ENCODE measurements around the gene PPP1R37. TPM values are rescaled to one million over a fixed set of nuclear protein-coding genes. Genes with fewer than 3 reads are reported as not detected.
"Not testable (repeated sequence)": the region's sequence is repeated elsewhere in the genome, so short reads cannot be mapped to it uniquely, and the experiment has no call there.

The PPP1R37 gene
- total RNA-seq, 2 experiments from 2014 or later, result 13.3 to 15.3 TPM

GRCh38 chr19:45097450-45097775 is 4.4 kb downstream of the PPP1R37 start:
- H3K4me1 Mint-ChIP-seq, result peaks cover 68% of the 10 kb centered on the region
- H3K27me3 Mint-ChIP-seq, result no peaks in the 10 kb centered on the region
- H3K36me3 Mint-ChIP-seq, result peaks cover 15% of the 10 kb centered on the region
- H3K27ac Mint-ChIP-seq, result no peak overlapping the region
- no peak overlapping the region for H3K4me3 Mint-ChIP-seq
- H3K9me3 Mint-ChIP-seq, result no peaks in the 10 kb centered on the region
- no peak for DNase-seq

GRCh38 chr19:45097776-45098520 is 5.0 kb downstream of the PPP1R37 start:
- no peak overlapping the region for H3K27ac Mint-ChIP-seq

GRCh38 chr19:45098521-45099466 is 5.8 kb downstream of the PPP1R37 start:
- Mint-ChIP-seq H3K9me3 (no peaks in the 10 kb centered on the region), H3K4me3 (no peak overlapping the region), H3K4me1 (peaks cover 79% of the 10 kb centered on the region)

More at GRCh38 chr19:45097776-45098520, 5.0 kb downstream of the PPP1R37 start:
- Mint-ChIP-seq H3K4me1 (peaks cover 73% of the 10 kb centered on the region), H3K36me3 (peaks cover 12% of the 10 kb centered on the region), H3K4me3 (no peak overlapping the region), H3K27me3 (no peaks in the 10 kb centered on the region), H3K9me3 (no peaks in the 10 kb centered on the region)
- DNase-seq, result no peak

DNA sequence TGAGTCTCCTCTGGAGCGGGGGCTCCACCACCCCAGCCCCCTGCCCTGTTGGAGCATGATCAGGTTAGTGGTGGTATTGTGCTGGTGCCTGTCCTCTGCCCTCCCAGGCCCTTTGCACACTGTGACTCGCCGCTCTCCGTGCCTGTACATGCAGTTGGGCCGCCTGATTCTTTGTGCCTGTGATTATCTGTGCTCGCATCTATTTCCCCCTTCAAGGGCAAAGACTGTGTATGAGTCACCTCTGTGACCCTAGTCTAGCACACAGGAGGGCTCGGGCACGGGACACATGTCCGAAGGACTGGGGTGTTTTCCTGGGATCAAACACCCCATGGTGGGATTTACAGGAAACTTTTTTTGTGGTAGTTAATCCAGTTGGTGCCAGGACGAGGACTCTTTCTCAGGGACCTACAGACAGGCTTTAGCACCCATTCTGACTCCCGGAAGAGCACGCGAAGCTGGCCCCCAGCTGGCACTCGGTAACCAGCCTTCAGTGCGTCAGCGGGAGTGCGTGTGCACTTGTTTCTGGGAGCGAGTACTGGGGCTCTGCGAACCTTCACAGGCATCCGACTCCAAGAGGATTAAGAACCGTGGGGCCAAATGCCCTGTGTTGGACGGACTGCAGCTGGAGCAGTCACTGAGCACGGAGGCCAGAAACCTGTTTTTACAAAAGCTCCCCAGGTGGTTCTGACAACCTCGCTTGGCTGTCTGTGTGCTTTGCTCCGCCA is 6.7 kb downstream of the PPP1R37 start:
- Mint-ChIP-seq H3K27me3 (no peaks in the 10 kb centered on the region), H3K9me3 (no peaks in the 10 kb centered on the region), H3K4me1 (peaks cover 79% of the 10 kb centered on the region), H3K4me3 (no peak overlapping the region), H3K36me3 (peaks cover 5% of the 10 kb centered on the region), H3K27ac (no peak overlapping the region)
- DNase-seq, result no peak

More at GRCh38 chr19:45098521-45099466, 5.8 kb downstream of the PPP1R37 start:
- no peak for DNase-seq
- H3K36me3 Mint-ChIP-seq, result peaks cover 8% of the 10 kb centered on the region
- H3K27me3 Mint-ChIP-seq, result no peaks in the 10 kb centered on the region
- H3K27ac Mint-ChIP-seq, result peak overlapping the region; percentile 26

DNA sequence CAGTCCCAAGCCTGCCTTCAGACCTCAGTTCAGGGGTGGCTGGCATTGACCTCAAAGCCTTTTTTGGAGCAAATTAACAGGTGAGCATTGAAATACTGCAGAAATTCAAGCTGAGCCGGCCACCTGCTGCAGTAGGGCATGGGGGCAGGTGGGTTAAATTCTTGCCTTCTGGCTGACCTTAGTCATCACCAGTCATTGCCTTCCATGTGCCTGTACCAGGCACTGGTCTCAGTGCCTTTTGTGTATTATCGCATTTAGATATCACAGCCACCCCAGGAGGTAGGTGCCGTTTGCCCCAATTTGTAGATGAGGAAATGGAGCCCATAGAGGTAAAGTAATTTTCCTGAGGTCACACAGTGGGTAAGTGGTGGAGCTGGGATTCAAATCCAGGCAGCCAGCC is 7.2 kb downstream of the PPP1R37 start:
- Mint-ChIP-seq H3K9me3 (no peaks in the 10 kb centered on the region), H3K27ac (no peak overlapping the region), H3K4me1 (peaks cover 79% of the 10 kb centered on the region), H3K27me3 (no peaks in the 10 kb centered on the region), H3K4me3 (no peak overlapping the region), H3K36me3 (peaks cover 5% of the 10 kb centered on the region)
- no peak for DNase-seq

DNA sequence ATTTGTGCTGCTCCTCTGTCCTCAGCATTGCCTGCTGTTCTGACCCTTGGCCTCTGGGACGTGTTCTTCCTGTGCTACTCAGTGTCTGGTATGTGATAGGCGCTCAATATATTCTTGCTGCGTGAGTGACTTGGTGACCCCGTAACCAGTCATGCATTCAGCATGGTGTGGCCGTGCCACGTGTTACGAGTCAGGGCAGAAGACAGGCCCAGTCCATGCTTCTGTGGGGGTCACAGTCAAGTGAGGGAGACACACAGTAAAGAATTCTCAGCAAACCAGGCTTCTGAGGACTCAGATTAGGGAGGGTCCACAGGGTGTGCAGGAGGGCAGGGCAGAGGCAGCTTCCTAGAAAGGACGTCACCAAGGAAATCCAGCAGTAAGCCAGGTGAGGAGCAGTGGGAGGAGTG is 7.9 kb downstream of the PPP1R37 start:
- Mint-ChIP-seq H3K36me3 (peaks cover 5% of the 10 kb centered on the region), H3K4me3 (no peak overlapping the region), H3K27me3 (no peaks in the 10 kb centered on the region), H3K4me1 (peaks cover 81% of the 10 kb centered on the region), H3K9me3 (no peaks in the 10 kb centered on the region), H3K27ac (peak overlapping the region; percentile 49)
- DNase-seq, result no peak

- Mint-ChIP-seq H3K4me3 (no peak overlapping the region), H3K4me1 (peaks cover 72% of the 10 kb centered on the region), H3K9me3 (no peaks in the 10 kb centered on the region), H3K27me3 (no peaks in the 10 kb centered on the region), H3K36me3 (peaks cover 5% of the 10 kb centered on the region), H3K27ac (no peak overlapping the region)
- DNase-seq, result no peak
Observed at GRCh38 chr19:45101806-45102205, 8.8 kb downstream of the PPP1R37 start.

DNA sequence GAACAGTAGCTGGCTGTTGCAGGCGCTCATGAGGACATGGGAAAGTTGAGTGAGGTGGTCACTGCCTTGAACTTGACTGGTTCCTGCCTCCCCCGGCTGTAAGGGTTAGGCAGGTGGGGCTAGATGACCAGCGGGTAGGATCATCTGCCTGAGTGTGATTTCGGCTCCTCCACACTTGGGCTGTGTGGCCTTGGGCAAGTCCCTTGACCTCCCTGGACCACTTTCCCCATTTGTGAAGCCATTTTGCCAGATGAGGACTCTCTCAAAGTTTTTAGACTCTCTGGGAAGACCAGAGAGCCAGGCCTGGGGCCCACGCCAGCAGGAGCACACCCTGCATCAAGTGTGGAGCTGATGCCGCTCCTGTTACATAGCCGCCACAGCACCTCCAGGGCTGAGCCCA is 9.5 kb downstream of the PPP1R37 start:
- no peak overlapping the region for H3K4me3 Mint-ChIP-seq
- H3K36me3 Mint-ChIP-seq, result peaks cover 5% of the 10 kb centered on the region
- no peak for DNase-seq
- H3K4me1 Mint-ChIP-seq, result peaks cover 66% of the 10 kb centered on the region
- H3K27ac Mint-ChIP-seq, result no peak overlapping the region
- no peaks in the 10 kb centered on the region for H3K27me3 Mint-ChIP-seq
- H3K9me3 Mint-ChIP-seq, result no peaks in the 10 kb centered on the region

GRCh38 chr19:45103156-45103507 is 10.2 kb downstream of the PPP1R37 start:
- peaks cover 64% of the 10 kb centered on the region for H3K4me1 Mint-ChIP-seq
- H3K4me3 Mint-ChIP-seq, result peak overlapping the region; percentile 50
- H3K27ac Mint-ChIP-seq, result peak overlapping the region; percentile 58
- no peaks in the 10 kb centered on the region for H3K9me3 Mint-ChIP-seq
- no peaks in the 10 kb centered on the region for H3K27me3 Mint-ChIP-seq
- H3K36me3 Mint-ChIP-seq, result peaks cover 5% of the 10 kb centered on the region
- DNase-seq, result peak; percentile 54

DNA sequence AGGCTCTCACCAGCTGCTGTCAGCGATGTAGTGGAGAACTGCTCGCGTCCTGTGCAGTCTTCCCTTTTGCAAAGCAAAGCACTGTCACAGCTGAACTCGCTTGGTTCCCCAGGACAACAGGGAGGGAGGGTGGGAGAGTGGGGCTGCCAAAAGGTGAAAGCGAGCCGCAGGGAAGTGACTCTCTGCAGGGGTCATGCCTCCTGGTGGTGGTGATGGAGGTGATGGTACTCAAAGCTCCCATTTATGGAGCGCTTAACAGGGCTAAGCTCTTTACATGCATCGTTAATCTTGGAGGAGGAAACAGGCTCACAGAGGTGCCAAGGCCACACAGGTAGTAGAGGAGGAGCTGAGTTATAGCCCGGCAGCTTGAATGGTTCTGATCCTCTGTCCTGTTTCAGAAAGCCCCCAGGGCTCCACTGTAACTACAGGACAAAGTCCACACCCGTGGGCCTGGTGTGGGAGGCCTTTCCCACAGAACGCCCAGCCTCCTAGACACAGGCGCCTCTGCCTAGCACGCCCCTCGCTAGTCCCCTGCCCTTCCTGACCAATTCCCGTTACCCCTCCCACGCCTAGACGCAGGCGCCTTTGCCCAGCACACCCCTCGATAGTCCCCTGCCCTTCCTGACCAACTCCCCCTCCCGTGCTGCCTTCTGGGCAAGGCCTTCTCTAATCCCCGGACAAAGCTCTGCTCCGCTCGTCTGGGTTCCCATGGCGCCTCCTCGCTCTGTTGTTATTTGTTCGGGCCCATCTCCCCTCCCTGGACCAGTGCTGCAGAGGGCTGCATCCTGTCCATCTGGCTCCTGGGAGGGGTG is 10.7 kb downstream of the PPP1R37 start:
- no peak for DNase-seq
- Mint-ChIP-seq H3K36me3 (peaks cover 5% of the 10 kb centered on the region), H3K4me1 (peaks cover 58% of the 10 kb centered on the region), H3K9me3 (no peaks in the 10 kb centered on the region), H3K4me3 (peak overlapping the region; percentile 50), H3K27me3 (no peaks in the 10 kb centered on the region), H3K27ac (no peak overlapping the region)

GRCh38 chr19:45104658-45105349 is 11.8 kb downstream of the PPP1R37 start:
- Mint-ChIP-seq H3K27me3 (no peaks in the 10 kb centered on the region), H3K4me3 (peak overlapping the region; percentile 65), H3K27ac (peak overlapping the region; percentile 39), H3K36me3 (peaks cover 5% of the 10 kb centered on the region), H3K9me3 (no peaks in the 10 kb centered on the region), H3K4me1 (peaks cover 53% of the 10 kb centered on the region)
- no peak for DNase-seq

DNA sequence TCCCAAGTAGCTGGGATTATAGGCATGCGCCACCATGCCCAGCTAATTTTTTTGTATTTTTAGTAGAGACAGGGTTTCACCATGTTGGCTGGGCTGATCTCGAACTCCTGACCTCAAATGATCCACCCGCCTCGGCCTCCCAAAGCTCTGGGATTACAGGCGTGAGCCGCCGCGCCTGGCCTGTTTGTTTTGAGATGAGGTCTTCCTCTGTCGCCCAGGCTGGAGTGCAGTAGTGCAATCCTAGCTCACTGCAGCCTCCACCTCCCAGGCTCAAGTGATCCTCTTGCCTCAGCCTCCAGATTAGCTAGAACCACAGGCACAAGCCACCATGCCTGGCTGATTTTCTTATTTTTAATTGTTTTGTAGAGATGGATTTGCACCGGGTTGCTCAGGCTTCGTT is 13.4 kb downstream of the PPP1R37 start:
- not testable (repeated sequence) for DNase-seq, H3K27ac Mint-ChIP-seq, H3K4me3 Mint-ChIP-seq, H3K36me3 Mint-ChIP-seq, H3K27me3 Mint-ChIP-seq, H3K9me3 Mint-ChIP-seq
- H3K4me1 Mint-ChIP-seq, result peaks cover 56% of the 10 kb centered on the region

DNA sequence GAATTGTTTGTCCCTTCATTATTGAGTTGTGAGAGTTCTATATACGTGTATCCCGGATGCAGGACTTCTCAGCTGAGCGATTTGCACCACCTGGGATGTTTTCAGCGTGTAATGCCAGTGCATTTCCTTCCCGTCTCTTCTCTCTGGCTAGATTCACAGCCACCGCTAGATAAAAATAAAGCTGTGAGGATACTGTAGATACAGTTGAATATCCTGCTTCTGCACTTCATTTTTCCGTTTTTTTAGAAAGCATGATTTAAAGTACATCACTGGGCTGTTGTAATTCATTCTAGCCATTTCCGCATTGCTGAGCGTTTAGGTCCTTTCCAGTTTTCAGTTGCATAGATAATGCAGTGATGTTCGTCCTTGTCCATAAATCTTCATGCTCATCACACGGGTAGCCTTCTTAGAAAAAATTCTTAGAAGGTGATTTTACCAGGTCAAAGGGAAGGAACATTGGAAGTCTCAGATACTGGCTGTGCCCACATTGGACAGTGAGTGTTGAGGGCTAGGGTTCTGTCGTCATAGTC is 14.7 kb downstream of the PPP1R37 start:
- no peaks in the 10 kb centered on the region for H3K27me3 Mint-ChIP-seq
- DNase-seq, result no peak
- no peak overlapping the region for H3K4me3 Mint-ChIP-seq
- no peak overlapping the region for H3K27ac Mint-ChIP-seq
- H3K36me3 Mint-ChIP-seq, result peaks cover 5% of the 10 kb centered on the region
- H3K9me3 Mint-ChIP-seq, result no peaks in the 10 kb centered on the region
- H3K4me1 Mint-ChIP-seq, result peaks cover 48% of the 10 kb centered on the region

DNA sequence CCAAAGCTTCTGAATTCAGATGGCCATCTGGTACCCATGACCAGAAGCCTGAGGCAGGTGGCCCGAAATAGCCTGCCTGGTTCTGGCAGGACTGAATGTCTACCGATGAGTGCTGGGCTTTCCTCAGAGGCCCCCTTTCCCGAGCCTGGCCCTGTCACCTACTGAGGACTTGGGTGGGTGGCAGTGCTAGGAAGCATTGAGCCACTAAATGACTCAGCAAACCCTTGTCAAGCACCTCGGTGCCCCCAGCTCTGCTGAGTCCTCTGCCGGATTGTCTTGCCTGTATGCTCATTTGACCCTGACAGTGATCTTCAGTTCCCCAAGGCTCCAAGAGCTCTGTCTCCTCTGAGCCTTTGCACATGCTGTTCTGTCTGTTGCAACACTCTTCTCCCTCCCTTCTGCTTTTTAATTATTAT is 17.9 kb downstream of the PPP1R37 start:
- Mint-ChIP-seq H3K27me3 (no peaks in the 10 kb centered on the region), H3K27ac (no peak overlapping the region), H3K4me3 (no peak overlapping the region), H3K4me1 (peaks cover 35% of the 10 kb centered on the region), H3K9me3 (no peaks in the 10 kb centered on the region), H3K36me3 (no peaks in the 10 kb centered on the region)
- no peak for DNase-seq

All from activated naive CD8-positive, alpha-beta T cell treated with anti-CD3 and anti-CD28 coated beads for 36 hours (primary cell).